ENCODE data around the gene ALK. TPM values are rescaled to one million over a fixed set of nuclear protein-coding genes. Genes with fewer than 3 reads are reported as not detected.

The ALK gene
- total RNA-seq, 2 donors from 2014 or later = under 0.01 to 0.26 TPM

- intact Hi-C loops (cut with DNase I) = no loop called here
- DNase-seq = no peak
- Histone ChIP-seq H3K27me3 (no peaks in the 10 kb centered on the region), H3K27ac (no peak overlapping the region), H3K9me3 (no peaks in the 10 kb centered on the region), H3K4me3 (no peak overlapping the region), H3K36me3 (replicated peaks in 1 of 2; ENCODE audit: insufficient read depth in 1 of 2, low read depth in 2 of 2) (peaks cover 0 to 8% of the 10 kb centered on the region in 2 donors), H3K4me1 (no peaks in the 10 kb centered on the region)
- 87 to 88% methylated on average over 5 of the region's 5 CpGs for WGBS, 2 donors
- TF ChIP-seq POLR2A (IDR thresholded peaks at IDR 0.05) = no peak
- TF ChIP-seq CTCF (IDR thresholded peaks at IDR 0.05) = no peak
- no peak for ATAC-seq
Measured at GRCh38 chr2:29164091-29164846, 757.1 kb downstream of the ALK start.

- H3K36me3 ChIP-seq (replicated peaks in 1 of 2; ENCODE audit: insufficient read depth in 1 of 2, low read depth in 2 of 2) = peaks cover 0 to 6% of the 10 kb centered on the region in 2 donors
- 83 to 92% methylated on average over 1 of the region's 1 CpG for WGBS, 2 donors
- intact Hi-C loops (cut with DNase I) = no loop called here
Measured at GRCh38 chr2:29162204-29162928, 759.0 kb downstream of the ALK start.

GRCh38 chr2:29160184-29160583, 761.2 kb downstream of the ALK start:
- 87 to 88% methylated on average over 5 of the region's 5 CpGs for WGBS, 2 donors

More at GRCh38 chr2:29162204-29162928, 759.0 kb downstream of the ALK start:
- Histone ChIP-seq H3K9me3 (no peaks in the 10 kb centered on the region), H3K27ac (no peak overlapping the region), H3K4me1 (no peaks in the 10 kb centered on the region), H3K4me3 (no peak overlapping the region), H3K27me3 (no peaks in the 10 kb centered on the region)
- TF ChIP-seq POLR2A (IDR thresholded peaks at IDR 0.05) = no peak
- TF ChIP-seq CTCF (IDR thresholded peaks at IDR 0.05) = no peak
- DNase-seq (no peak), ATAC-seq (no peak)

GRCh38 chr2:29159125-29159524, 762.3 kb downstream of the ALK start:
- Histone ChIP-seq H3K4me3 (no peak overlapping the region), H3K9me3 (no peaks in the 10 kb centered on the region), H3K4me1 (no peaks in the 10 kb centered on the region), H3K27me3 (no peaks in the 10 kb centered on the region), H3K36me3 (replicated peaks in 1 of 2; ENCODE audit: insufficient read depth in 1 of 2, low read depth in 2 of 2) (peaks cover 0 to 5% of the 10 kb centered on the region in 2 donors), H3K27ac (no peak overlapping the region)
- DNase-seq (no peak), ATAC-seq (no peak)
- 38 to 41% methylated on average over 1 of the region's 1 CpG for WGBS, 2 donors
- TF ChIP-seq CTCF (IDR thresholded peaks at IDR 0.05) (no peak), POLR2A (IDR thresholded peaks at IDR 0.05) (no peak)
- intact Hi-C loops (cut with DNase I) = no loop called here

More at GRCh38 chr2:29160184-29160583, 761.2 kb downstream of the ALK start:
- no peaks in the 10 kb centered on the region for H3K9me3 ChIP-seq
- H3K36me3 ChIP-seq (replicated peaks in 1 of 2; ENCODE audit: insufficient read depth in 1 of 2, low read depth in 2 of 2) = peaks cover 0 to 5% of the 10 kb centered on the region in 2 donors
- H3K4me1 ChIP-seq = no peaks in the 10 kb centered on the region
- no peaks in the 10 kb centered on the region for H3K27me3 ChIP-seq
- DNase-seq = no peak
- TF ChIP-seq CTCF (IDR thresholded peaks at IDR 0.05) (no peak), POLR2A (IDR thresholded peaks at IDR 0.05) (no peak)
- no peak overlapping the region for H3K27ac ChIP-seq
- H3K4me3 ChIP-seq = no peak overlapping the region
- ATAC-seq = no peak
- intact Hi-C loops (cut with DNase I) = no loop called here
